NT2/D1 (cell line): ENCODE results near the gene FBXO9.

Source experiments
- YY1 ChIP-seq: IDR thresholded peaks from 2 replicates; pipeline ENCODE4 v1.6.1; 2011; ENCODE audit not compliant: insufficient read length, insufficient read depth
- ZNF274 ChIP-seq: IDR thresholded peaks from 2 replicates; pipeline ENCODE4 v1.6.1; 2011; ENCODE audit warnings: mild to moderate bottlenecking, low read depth, low read length

DNA sequence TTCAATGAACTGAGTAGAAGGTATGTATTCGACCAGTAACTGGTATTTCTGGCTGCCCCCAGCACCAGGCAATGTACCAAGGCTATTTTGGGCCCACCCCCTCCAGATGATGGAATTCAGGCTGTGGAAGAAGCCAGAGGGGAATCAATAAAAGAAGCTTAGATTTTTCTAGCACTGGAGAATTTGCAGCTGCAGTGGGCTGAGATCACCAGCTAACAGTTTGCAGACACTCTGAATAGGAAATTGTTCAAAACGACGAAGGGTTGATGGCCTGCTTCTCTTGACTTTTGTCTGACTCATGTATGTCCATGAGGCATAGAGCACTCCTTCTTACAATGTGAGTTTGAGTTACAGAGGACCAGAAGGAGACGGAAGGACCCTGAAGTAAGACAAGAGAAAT is 32.4 kb upstream of the FBXO9 start:
- TF ChIP-seq YY1 (no peak), ZNF274 (no peak)
